Middle frontal gyrus (tissue), 1 donor: ENCODE results near the gene TOMM20.

Experiments used
- DNase-seq: peaks from one replicate; pipeline ENCODE4 v3.0.0-alpha.2; 2015; ENCODE audit warnings: low spot score; ENCODE audit errors: extremely low spot score

Gene TOMM20

GRCh38 chr1:235136111-235136510 lies 7.5 kb upstream of the TOMM20 start:
- DNase-seq, result no peak

GRCh38 chr1:235134171-235134570 lies 5.5 kb upstream of the TOMM20 start:
- no peak for DNase-seq

- no peak for DNase-seq
These were observed 4.4 kb upstream of the TOMM20 start for GRCh38 chr1:235133086-235133485.

- no peak for DNase-seq
These were observed 3.3 kb upstream of the TOMM20 start for GRCh38 chr1:235131961-235132360.

- DNase-seq, result no peak
These were observed 2.2 kb upstream of the TOMM20 start for GRCh38 chr1:235130766-235131270.

GRCh38 chr1:235129774-235130570 lies 1.3 kb upstream of the TOMM20 start:
- no peak for DNase-seq

- no peak for DNase-seq
These were observed 743 bp downstream of the TOMM20 start for GRCh38 chr1:235127732-235128455.

- no peak for DNase-seq
These were observed 1.4 kb downstream of the TOMM20 start for GRCh38 chr1:235127203-235127602.

- no peak for DNase-seq
These were observed 4.0 kb downstream of the TOMM20 start for GRCh38 chr1:235124665-235125064.

- DNase-seq, result no peak
These were observed 4.5 kb downstream of the TOMM20 start for GRCh38 chr1:235124111-235124510.

- DNase-seq, result no peak
These were observed 6.3 kb downstream of the TOMM20 start for GRCh38 chr1:235122348-235122747.

- no peak for DNase-seq
These were observed 15.3 kb downstream of the TOMM20 start for GRCh38 chr1:235113183-235113917.

GRCh38 chr1:235112297-235113182 lies 16.1 kb downstream of the TOMM20 start:
- DNase-seq, result no peak

GRCh38 chr1:235111107-235111506 lies 17.5 kb downstream of the TOMM20 start:
- no peak for DNase-seq

GRCh38 chr1:235108876-235109275 lies 19.8 kb downstream of the TOMM20 start:
- DNase-seq, result no peak

GRCh38 chr1:235108185-235108593 lies 20.4 kb downstream of the TOMM20 start:
- no peak for DNase-seq

GRCh38 chr1:235107368-235108184 lies 21.1 kb downstream of the TOMM20 start:
- DNase-seq, result no peak

GRCh38 chr1:235106457-235106856 lies 22.2 kb downstream of the TOMM20 start:
- DNase-seq, result no peak

GRCh38 chr1:235105051-235106043 lies 23.3 kb downstream of the TOMM20 start:
- no peak for DNase-seq
